Transverse colon (tissue), 4 donors: ENCODE results near the gene TNFRSF8. TPM values are rescaled to one million over a fixed set of nuclear protein-coding genes. Genes with fewer than 3 reads are reported as not detected.
"Not testable (repeated sequence)": the region's sequence is repeated elsewhere in the genome, so short reads cannot be mapped to it uniquely, and the experiment has no call there.

ENCODE experiments used
- DNase-seq: peaks from one replicate; pipeline ENCODE4 v3.0.0-alpha.2; 2019
- H3K27ac ChIP-seq, 4 donors: fragments of 200-600 bp; sonication (generic); 2 replicates each; pipeline ENCODE4 v1.5.1; 2016 to 2018; ENCODE audit warnings: inconsistent platforms in 4 of 4
- H3K27me3 ChIP-seq: fragments of 200-600 bp; sonication (generic); 2 replicates; pipeline ENCODE4 v1.5.1; 2017; ENCODE audit warnings: inconsistent platforms
- H3K36me3 ChIP-seq, 4 donors: fragments of 200-600 bp; sonication (generic); 2 replicates each; pipeline ENCODE4 v1.5.1; 2017 to 2019; ENCODE audit warnings: inconsistent platforms in 4 of 4
- H3K4me1 ChIP-seq, 4 donors: fragments of 200-600 bp; sonication (generic); 2 replicates each; pipeline ENCODE4 v1.5.1; 2017 to 2020; ENCODE audit warnings: inconsistent platforms in 4 of 4
- H3K4me3 ChIP-seq, 4 donors: fragments of 200-600 bp; sonication (generic); 1 replicate in 1 of 4; 2 replicates in 3 of 4; pipeline versions ENCODE4 v1.5.1 to v1.6.1; 2017 to 2019; ENCODE audit warnings: inconsistent platforms in 4 of 4
- H3K9me3 ChIP-seq, 2 donors: fragments of 200-600 bp; sonication (generic); 2 replicates each; pipeline ENCODE4 v1.5.1; 2017 to 2019; ENCODE audit warnings: inconsistent platforms in 2 of 2
- CTCF ChIP-seq, 5 experiments: fragments of 200-600 bp in 3 of 5; fragments of 450-650 bp in 2 of 5; sonication (generic) in 3 of 5; IDR thresholded peaks; 1 replicate in 2 of 5; 2 replicates in 3 of 5; pipeline ENCODE4 v1.5.1; 2016 to 2017; ENCODE audit warnings: antibody characterized with exemption in 5 of 5, inconsistent platforms in 3 of 5, mild to moderate bottlenecking in 2 of 5, moderate library complexity in 1 of 5
- EP300 ChIP-seq: sonication (generic); formaldehyde crosslinking; IDR thresholded peaks from one replicate; pipeline ENCODE4 v1.6.1; 2017; ENCODE audit warnings: antibody characterized with exemption, low read depth
- POLR2A ChIP-seq: fragments of 450-650 bp; IDR thresholded peaks from one replicate; pipeline ENCODE4 v1.6.1; 2016; ENCODE audit warnings: antibody characterized with exemption, mild to moderate bottlenecking, moderate library complexity
- POLR2AphosphoS5 ChIP-seq, 3 donors: sonication (generic); formaldehyde crosslinking; IDR thresholded peaks; one replicate each; pipeline ENCODE4 v1.6.1; 2016; ENCODE audit warnings: antibody characterized with exemption in 3 of 3
- WGBS, 2 donors: methylation state at CpG; one replicate each; pipeline ENCODE4 v1.1.5; 2018; ENCODE audit warnings: low coverage in 1 of 2; 5-methylcytosine and 5-hydroxymethylcytosine counted together
- in situ Hi-C, 4 donors: fragments of 200-750 bp; cut with MboI; loops; one replicate each; pipeline versions ENCODE4 v1.15.0 to v1.15.1; 2017; ENCODE audit warnings: low sequenced_read_pairs in 3 of 4, low pct_ligation_motif_present in 1 of 4, low pct_unique_long_range_greater_than_20kb in 1 of 4
- intact Hi-C: fragments of 100-400 bp; cut with DNase I; formaldehyde crosslinking; loops from one replicate; pipeline ENCODE4 v1.15.1; 2023; ENCODE audit warnings: low total_unique reads
- total RNA-seq, 4 donors: library from RNA; depleted of rRNA; stranded (reverse); fragments of >200 nt; gene quantifications; one replicate each; pipeline ENCODE4 v1.1.0, GENCODE V29; 2016

The TNFRSF8 gene
- total RNA-seq, 4 donors from 2014 or later: 0.16 TPM; not detected in 3

- H3K27ac ChIP-seq: no peak overlapping the region
- intact Hi-C loops: no loop called here
- 81% methylated on average over 20 of the region's 20 CpGs; no CpG with 5 or more reads in 1 of the 2 donors for WGBS, 2 donors
- no peaks in the 10 kb centered on the region for H3K9me3 ChIP-seq
- H3K27me3 ChIP-seq: no peaks in the 10 kb centered on the region
- H3K36me3 ChIP-seq: no peaks in the 10 kb centered on the region
- TF ChIP-seq POLR2A: no peak
- peak in 4 of 5 experiments; percentile 30 to 34 (median 32) for TF ChIP-seq CTCF (IDR thresholded peaks at IDR 0.05)
- no peak for TF ChIP-seq POLR2AphosphoS5 (IDR thresholded peaks at IDR 0.05)
- no peak for TF ChIP-seq EP300
- no peak overlapping the region for H3K4me3 ChIP-seq
- in situ Hi-C loops: no loop called here
- DNase-seq: peak; percentile 26
- no peaks in the 10 kb centered on the region for H3K4me1 ChIP-seq
Measured at GRCh38 chr1:12031039-12031980, 31.8 kb upstream of the TNFRSF8 start.

- Histone ChIP-seq H3K36me3 (no peaks in the 10 kb centered on the region), H3K4me1 (no peaks in the 10 kb centered on the region), H3K4me3 (no peak overlapping the region), H3K27ac (no peak overlapping the region), H3K27me3 (no peaks in the 10 kb centered on the region), H3K9me3 (no peaks in the 10 kb centered on the region)
- TF ChIP-seq POLR2A (no peak), EP300 (no peak), CTCF (IDR thresholded peaks at IDR 0.05) (no peak), POLR2AphosphoS5 (IDR thresholded peaks at IDR 0.05) (no peak)
- 95 to 100% methylated on average over 2 to 10 of the region's 10 CpGs for WGBS, 2 donors
- in situ Hi-C loops: no loop called here
- DNase-seq: no peak
- intact Hi-C loops: no loop called here
Measured at GRCh38 chr1:12032161-12032621, 30.9 kb upstream of the TNFRSF8 start.

- in situ Hi-C loops, H3K27ac ChIP-seq, intact Hi-C loops, H3K4me3 ChIP-seq, H3K27me3 ChIP-seq, DNase-seq, H3K9me3 ChIP-seq, H3K4me1 ChIP-seq, H3K36me3 ChIP-seq: not testable (repeated sequence)
- 60 to 86% methylated on average over 1 to 5 of the region's 5 CpGs for WGBS, 2 donors
Measured at GRCh38 chr1:12033441-12033840, 29.7 kb upstream of the TNFRSF8 start.

- H3K36me3 ChIP-seq: no peaks in the 10 kb centered on the region
- no peak for DNase-seq
- H3K4me3 ChIP-seq: no peak overlapping the region
- intact Hi-C loops (no loop called here), in situ Hi-C loops (no loop called here)
- WGBS, 2 donors: 76% methylated on average over 7 of the region's 7 CpGs; no CpG with 5 or more reads in 1 of the 2 donors
- no peaks in the 10 kb centered on the region for H3K27me3 ChIP-seq
- H3K27ac ChIP-seq: no peak overlapping the region
- H3K9me3 ChIP-seq: no peaks in the 10 kb centered on the region
- H3K4me1 ChIP-seq: no peaks in the 10 kb centered on the region
- TF ChIP-seq CTCF (IDR thresholded peaks at IDR 0.05): no peak
- TF ChIP-seq POLR2AphosphoS5 (IDR thresholded peaks at IDR 0.05): no peak
- TF ChIP-seq EP300: no peak
- no peak for TF ChIP-seq POLR2A
Measured at GRCh38 chr1:12034381-12034801, 28.7 kb upstream of the TNFRSF8 start.
